ENCODE data around the gene BCAS1.

The BCAS1 gene

DNA sequence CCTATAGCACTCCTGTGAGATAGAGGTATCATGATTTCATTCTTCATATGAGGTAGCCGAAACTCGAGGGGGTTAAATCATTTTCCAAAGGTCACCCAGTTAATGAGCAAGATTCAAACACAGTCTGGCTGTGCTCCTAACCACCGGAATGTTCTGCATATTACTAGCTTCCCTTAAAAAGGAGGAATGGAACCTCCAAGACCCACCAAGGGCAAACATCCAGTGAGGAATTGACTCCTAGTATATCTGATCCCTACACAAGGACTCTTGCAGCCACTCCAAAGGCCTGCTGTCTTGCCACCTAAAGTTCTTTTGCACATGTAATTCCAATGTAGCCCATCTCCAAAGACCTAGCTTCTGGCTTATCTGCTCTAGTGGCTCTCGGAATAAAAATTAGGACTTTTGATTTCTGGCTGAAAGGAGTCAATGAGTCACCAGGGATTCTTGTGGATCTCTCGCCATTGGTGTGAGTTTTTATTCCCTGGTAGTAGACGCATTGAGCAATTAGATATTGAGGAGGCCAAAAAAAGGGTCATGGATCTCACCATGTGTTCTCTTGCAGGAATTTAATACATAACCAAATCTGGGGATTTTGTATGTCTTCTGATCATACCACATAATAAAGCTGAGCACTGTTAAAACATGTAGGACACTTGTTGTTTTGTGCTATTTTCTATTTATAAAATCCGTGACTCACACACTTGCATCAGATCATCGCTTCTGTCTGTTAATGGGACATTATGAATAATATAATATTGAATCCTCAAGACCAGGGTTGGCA, 9.1 kb downstream of the BCAS1 start:
- no peak overlapping the region for H2AFZ ChIP-seq (ENCODE audit: low read depth, low read length)
- no peaks in the 10 kb centered on the region for H3K36me3 ChIP-seq (ENCODE audit: insufficient read depth, low read length)
- no peak overlapping the region for H3K4me3 ChIP-seq (ENCODE audit: low read depth in 1 of 2, low read length in 2 of 2)
- no peaks in the 10 kb centered on the region for H3K79me2 ChIP-seq (ENCODE audit: insufficient read depth, low read length)
- no peak overlapping the region for H3K27ac ChIP-seq (ENCODE audit: low read length)
- peaks cover 9% of the 10 kb centered on the region for H3K27me3 ChIP-seq (ENCODE audit: insufficient read depth, low read length, poor library complexity)
- no peak for TF ChIP-seq EZH2 (IDR thresholded peaks at IDR 0.05; ENCODE audit: borderline replicate concordance, low read depth, low read length, severe bottlenecking)
- H3K4me2 ChIP-seq (ENCODE audit: insufficient read depth, low read length): no peak overlapping the region
- no peak overlapping the region for H3K9ac ChIP-seq (ENCODE audit: low read depth, low read length)
- H3K9me3 ChIP-seq (ENCODE audit: insufficient read depth, low read length, severe bottlenecking): no peaks in the 10 kb centered on the region
- no peaks in the 10 kb centered on the region for H3K4me1 ChIP-seq (ENCODE audit: insufficient read depth, low read length)
- DNase-seq: no peak
- ATAC-seq (ENCODE audit: insufficient read depth, low read depth): no peak
- no peaks in the 10 kb centered on the region for H4K20me1 ChIP-seq (ENCODE audit: insufficient read depth, low read length)

- ATAC-seq (ENCODE audit: insufficient read depth, low read depth) (no peak), DNase-seq (no peak)
- H3K4me3 ChIP-seq (ENCODE audit: low read depth in 1 of 2, low read length in 2 of 2): no peak overlapping the region
- no peaks in the 10 kb centered on the region for H3K36me3 ChIP-seq (ENCODE audit: insufficient read depth, low read length)
- H3K79me2 ChIP-seq (ENCODE audit: insufficient read depth, low read length): no peaks in the 10 kb centered on the region
- H3K9me3 ChIP-seq (ENCODE audit: insufficient read depth, low read length, severe bottlenecking): no peaks in the 10 kb centered on the region
- no peak overlapping the region for H3K4me2 ChIP-seq (ENCODE audit: insufficient read depth, low read length)
- no peaks in the 10 kb centered on the region for H3K4me1 ChIP-seq (ENCODE audit: insufficient read depth, low read length)
- TF ChIP-seq CTCF (IDR thresholded peaks at IDR 0.05; ENCODE audit: borderline replicate concordance, extremely low read depth, low read length, poor library complexity, severe bottlenecking) (no peak), EZH2 (IDR thresholded peaks at IDR 0.05; ENCODE audit: borderline replicate concordance, low read depth, low read length, severe bottlenecking) (no peak)
- no peak overlapping the region for H2AFZ ChIP-seq (ENCODE audit: low read depth, low read length)
- no peak overlapping the region for H3K27ac ChIP-seq (ENCODE audit: low read length)
- H4K20me1 ChIP-seq (ENCODE audit: insufficient read depth, low read length): no peaks in the 10 kb centered on the region
- peaks cover 2% of the 10 kb centered on the region for H3K27me3 ChIP-seq (ENCODE audit: insufficient read depth, low read length, poor library complexity)
- no peak overlapping the region for H3K9ac ChIP-seq (ENCODE audit: low read depth, low read length)
Observed at GRCh38 chr20:54059691-54060364, 10.6 kb downstream of the BCAS1 start.

DNA sequence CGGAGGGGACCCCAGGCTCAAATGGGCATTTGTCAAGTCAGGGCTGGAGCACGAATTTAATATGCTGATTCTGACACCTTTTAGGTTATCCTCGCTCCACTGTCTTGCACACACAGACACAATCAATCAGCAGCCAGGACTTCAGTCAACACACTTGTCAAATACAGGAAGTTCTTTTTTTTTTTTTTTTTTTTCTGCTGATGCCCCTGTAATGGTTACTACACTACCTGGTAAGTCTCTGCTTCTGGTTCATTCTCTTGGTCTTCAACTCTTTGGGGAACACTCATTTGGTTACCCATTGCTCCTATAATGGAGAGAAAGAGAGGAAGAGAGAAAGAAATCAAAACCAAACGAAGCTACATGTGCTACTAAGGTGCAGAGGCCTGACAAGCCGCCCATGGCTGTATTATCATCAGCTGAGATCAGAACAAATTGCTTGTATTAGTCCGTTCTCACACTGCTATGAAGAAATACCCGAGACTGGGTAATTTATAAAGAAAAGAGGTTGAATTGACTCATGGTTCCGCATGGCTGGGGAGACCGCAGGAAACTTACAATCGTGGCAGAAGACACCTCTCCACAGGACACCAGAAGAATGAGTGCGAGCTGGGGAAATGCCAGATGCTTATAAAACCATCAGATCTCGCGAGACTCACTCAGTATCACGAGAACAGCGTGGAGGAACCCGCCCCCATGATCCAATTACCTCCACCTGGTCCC, 11.8 kb downstream of the BCAS1 start:
- Histone ChIP-seq H3K4me2 (ENCODE audit: insufficient read depth, low read length) (no peak overlapping the region), H3K27ac (ENCODE audit: low read length) (no peak overlapping the region), H3K9me3 (ENCODE audit: insufficient read depth, low read length, severe bottlenecking) (no peaks in the 10 kb centered on the region), H2AFZ (ENCODE audit: low read depth, low read length) (no peak overlapping the region), H4K20me1 (ENCODE audit: insufficient read depth, low read length) (no peaks in the 10 kb centered on the region), H3K27me3 (ENCODE audit: insufficient read depth, low read length, poor library complexity) (no peaks in the 10 kb centered on the region), H3K4me1 (ENCODE audit: insufficient read depth, low read length) (no peaks in the 10 kb centered on the region), H3K9ac (ENCODE audit: low read depth, low read length) (no peak overlapping the region), H3K36me3 (ENCODE audit: insufficient read depth, low read length) (no peaks in the 10 kb centered on the region), H3K79me2 (ENCODE audit: insufficient read depth, low read length) (no peaks in the 10 kb centered on the region), H3K4me3 (ENCODE audit: low read depth in 1 of 2, low read length in 2 of 2) (no peak overlapping the region)
- TF ChIP-seq CTCF (IDR thresholded peaks at IDR 0.05; ENCODE audit: borderline replicate concordance, extremely low read depth, low read length, poor library complexity, severe bottlenecking): no peak
- TF ChIP-seq EZH2 (IDR thresholded peaks at IDR 0.05; ENCODE audit: borderline replicate concordance, low read depth, low read length, severe bottlenecking): no peak
- DNase-seq: no peak
- ATAC-seq (ENCODE audit: insufficient read depth, low read depth): no peak

All from DND-41 (cell line).